C4-2B (cell line): ENCODE data around the gene WDR7.

ENCODE experiments used
- H3K27ac ChIP-seq: fragments of 450-650 bp; 2 replicates; pipeline ENCODE4 v1.5.1; 2017
- ZFX ChIP-seq: fragments of 450-650 bp; IDR thresholded peaks from 2 replicates; pipeline ENCODE4 v1.6.1; 2017
- TF ChIP-seq, protein P1 (sequence below): fragments of 450-650 bp; conservative IDR thresholded peaks from 2 replicates; pipeline ENCODE4 v1.5.1; 2017; ENCODE audit warnings: mild to moderate bottlenecking

The WDR7 gene

GRCh38 chr18:56650944-56651770 is at the start of gene WDR7:
Gene WDR7 (plus strand): TSS chr18:56651359. CDS start chr18:56672516, 21,157 bp downstream.
- no peak for TF ChIP-seq ZFX
- TF ChIP-seq, protein P1, sequence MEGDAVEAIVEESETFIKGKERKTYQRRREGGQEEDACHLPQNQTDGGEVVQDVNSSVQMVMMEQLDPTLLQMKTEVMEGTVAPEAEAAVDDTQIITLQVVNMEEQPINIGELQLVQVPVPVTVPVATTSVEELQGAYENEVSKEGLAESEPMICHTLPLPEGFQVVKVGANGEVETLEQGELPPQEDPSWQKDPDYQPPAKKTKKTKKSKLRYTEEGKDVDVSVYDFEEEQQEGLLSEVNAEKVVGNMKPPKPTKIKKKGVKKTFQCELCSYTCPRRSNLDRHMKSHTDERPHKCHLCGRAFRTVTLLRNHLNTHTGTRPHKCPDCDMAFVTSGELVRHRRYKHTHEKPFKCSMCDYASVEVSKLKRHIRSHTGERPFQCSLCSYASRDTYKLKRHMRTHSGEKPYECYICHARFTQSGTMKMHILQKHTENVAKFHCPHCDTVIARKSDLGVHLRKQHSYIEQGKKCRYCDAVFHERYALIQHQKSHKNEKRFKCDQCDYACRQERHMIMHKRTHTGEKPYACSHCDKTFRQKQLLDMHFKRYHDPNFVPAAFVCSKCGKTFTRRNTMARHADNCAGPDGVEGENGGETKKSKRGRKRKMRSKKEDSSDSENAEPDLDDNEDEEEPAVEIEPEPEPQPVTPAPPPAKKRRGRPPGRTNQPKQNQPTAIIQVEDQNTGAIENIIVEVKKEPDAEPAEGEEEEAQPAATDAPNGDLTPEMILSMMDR, result no peak
- peak within 1 kb of the TSS; percentile 87 for H3K27ac ChIP-seq

- TF ChIP-seq, protein P1, result no peak
- TF ChIP-seq ZFX, result no peak
- H3K27ac ChIP-seq, result no peak overlapping the region
These were observed 44.5 kb upstream of the WDR7 start for GRCh38 chr18:56606618-56607017.

DNA sequence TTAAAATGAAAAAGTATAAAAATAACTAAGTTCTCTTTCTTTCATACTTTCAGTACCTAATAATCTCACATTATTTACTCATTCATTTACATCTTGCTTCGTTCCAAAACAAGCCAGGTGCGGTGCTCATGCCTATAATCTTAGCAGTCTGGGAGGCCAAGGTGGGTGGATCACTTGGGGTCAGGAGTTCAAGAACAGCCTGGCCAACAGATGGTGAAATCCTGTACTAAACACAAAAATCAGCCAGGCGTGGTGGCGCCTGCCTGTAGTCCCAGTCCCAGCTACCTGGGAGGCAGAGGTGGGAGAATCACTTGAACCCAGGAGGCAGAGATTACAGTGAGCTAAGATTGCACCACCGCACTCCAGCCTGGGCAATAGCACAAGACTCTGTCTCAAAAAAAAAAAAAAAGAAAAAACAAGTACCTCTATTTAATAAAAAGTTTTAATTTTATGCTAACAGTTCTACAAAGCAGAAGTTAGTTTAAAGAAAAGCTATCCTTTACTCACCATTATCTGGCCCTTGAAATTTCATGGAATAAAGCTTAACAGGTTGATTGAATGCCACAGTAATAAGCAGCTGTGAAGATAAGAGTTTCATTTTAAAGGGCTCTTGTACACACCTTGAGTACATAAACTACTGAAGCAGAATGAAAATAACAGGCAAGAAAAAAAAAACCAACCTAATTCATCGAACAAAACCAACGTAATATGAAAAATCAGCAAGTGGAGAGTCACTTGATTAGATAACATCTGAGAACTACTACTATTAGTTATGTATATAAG is 35.2 kb upstream of the WDR7 start:
- H3K27ac ChIP-seq, result no peak overlapping the region
- no peak for TF ChIP-seq ZFX
- TF ChIP-seq, protein P1, result no peak

DNA sequence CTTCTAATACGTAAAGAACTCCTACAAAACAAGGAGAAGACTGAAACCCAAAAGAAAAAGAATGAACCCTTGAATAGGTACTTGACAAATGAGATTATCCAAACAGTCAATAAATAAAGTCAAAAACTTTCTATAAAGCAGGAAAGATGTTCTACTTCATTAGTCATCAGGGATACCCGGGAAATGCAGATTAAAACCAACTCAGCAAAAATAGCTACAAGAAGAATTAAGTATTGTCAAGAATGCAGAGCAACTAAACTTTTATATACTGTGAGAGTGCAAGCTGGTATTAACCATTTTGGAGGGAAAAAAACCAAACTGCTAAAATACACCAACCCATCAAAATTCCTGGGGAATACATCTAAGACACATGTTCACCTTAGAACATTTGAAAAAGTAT is 23.2 kb upstream of the WDR7 start:
- TF ChIP-seq ZFX, result no peak
- TF ChIP-seq, protein P1, result no peak
- no peak overlapping the region for H3K27ac ChIP-seq

GRCh38 chr18:56632070-56633022 is 18.8 kb upstream of the WDR7 start:
- TF ChIP-seq, protein P1, result no peak
- H3K27ac ChIP-seq, result no peak overlapping the region

GRCh38 chr18:56635007-56635406 is 16.2 kb upstream of the WDR7 start:
- no peak overlapping the region for H3K27ac ChIP-seq
- TF ChIP-seq, protein P1, result no peak
